GM18861 (cell line): ENCODE measurements around the gene PPP6R2.
"Not testable (repeated sequence)": the region's sequence is repeated elsewhere in the genome, so short reads cannot be mapped to it uniquely, and the experiment has no call there.

Experiments
- ATAC-seq: cut with Tn5 transposase; IDR thresholded peaks from one replicate; pipeline ENCODE4 v1.9.1; 2021; ENCODE audit not compliant: unreplicated experiment

PPP6R2 gene

GRCh38 chr22:50397371-50398060 lies 54.4 kb downstream of the PPP6R2 start:
- ATAC-seq: not testable (repeated sequence)

- no peak for ATAC-seq
Observed at GRCh38 chr22:50398831-50399648, 55.9 kb downstream of the PPP6R2 start.

GRCh38 chr22:50399751-50400331 lies 56.7 kb downstream of the PPP6R2 start:
- no peak for ATAC-seq

GRCh38 chr22:50400406-50400805 lies 57.3 kb downstream of the PPP6R2 start:
- ATAC-seq: no peak

GRCh38 chr22:50400931-50401330 lies 57.8 kb downstream of the PPP6R2 start:
- ATAC-seq: no peak

- no peak for ATAC-seq
Observed at GRCh38 chr22:50401907-50402306, 58.8 kb downstream of the PPP6R2 start.

GRCh38 chr22:50403701-50404101 lies 60.6 kb downstream of the PPP6R2 start:
- ATAC-seq: no peak

GRCh38 chr22:50406416-50407170 lies 63.5 kb downstream of the PPP6R2 start:
- ATAC-seq: no peak

- ATAC-seq: no peak
Observed at GRCh38 chr22:50408311-50408710, 65.2 kb downstream of the PPP6R2 start.

- ATAC-seq: not testable (repeated sequence)
Observed at GRCh38 chr22:50408954-50409353, 65.8 kb downstream of the PPP6R2 start.

GRCh38 chr22:50414476-50415248 lies 71.5 kb downstream of the PPP6R2 start:
- ATAC-seq: no peak

- ATAC-seq: no peak
Observed at GRCh38 chr22:50415426-50415825, 72.3 kb downstream of the PPP6R2 start.

GRCh38 chr22:50416996-50417395 lies 73.9 kb downstream of the PPP6R2 start:
- ATAC-seq: no peak

GRCh38 chr22:50417411-50418210 lies 74.5 kb downstream of the PPP6R2 start:
- ATAC-seq: no peak

GRCh38 chr22:50418624-50419023 lies 75.5 kb downstream of the PPP6R2 start:
- ATAC-seq: no peak

GRCh38 chr22:50419116-50419515 lies 76.0 kb downstream of the PPP6R2 start:
- no peak for ATAC-seq

GRCh38 chr22:50420015-50420414 lies 76.9 kb downstream of the PPP6R2 start:
- ATAC-seq: no peak

- no peak for ATAC-seq
Observed at GRCh38 chr22:50420581-50420980, 77.5 kb downstream of the PPP6R2 start.

- ATAC-seq: no peak
Observed at GRCh38 chr22:50422046-50422445, 78.9 kb downstream of the PPP6R2 start.
